PC-9 (cell line): ENCODE results near the gene FBXO22. TPM values are rescaled to one million over a fixed set of nuclear protein-coding genes. Genes with fewer than 3 reads are reported as not detected.

Experiments used
- BruUV-seq: library from RNA; stranded (reverse); fragments of 400-500 nt; replicated peaks from 2 replicates; lab custom pipeline; 2021; lab: Mats Ljungman, UMichigan
- CTCF ChIA-PET: fragments of 300-600 bp; sonication (Branson Sonifier 250); formaldehyde crosslinking; loops from one replicate; lab custom pipeline; 2022; ENCODE audit warnings: antibody characterized with exemption; lab: Charles Lee
- POLR2A ChIA-PET: fragments of 300-600 bp; sonication (Branson Sonifier 250); formaldehyde crosslinking; loops from one replicate; lab custom pipeline; 2022; ENCODE audit warnings: antibody characterized with exemption; ENCODE audit not compliant: unreplicated experiment; lab: Charles Lee
- DNase-seq, 2 experiments: peaks; one replicate each; pipeline versions ENCODE4 v3.0.0 to v3.0.0-alpha.2; 2015 to 2022; ENCODE audit warnings: mixed read lengths in 1 of 2
- H2AFZ ChIP-seq: fragments of 200-600 bp; sonication (generic); 2 replicates; pipeline ENCODE4 v1.8.1; 2017; ENCODE audit warnings: antibody characterized with exemption
- H3F3A ChIP-seq: fragments of 200-600 bp; sonication (generic); 2 replicates; pipeline ENCODE4 v1.8.1; 2017; ENCODE audit warnings: antibody characterized with exemption, mild to moderate bottlenecking, low read depth; ENCODE audit not compliant: insufficient read depth
- H3K27ac ChIP-seq: fragments of 200-600 bp; sonication (generic); 2 replicates; pipeline ENCODE4 v1.6.1; 2016; ENCODE audit warnings: mixed run types
- H3K27me3 ChIP-seq: fragments of 200-600 bp; sonication (generic); 2 replicates; pipeline ENCODE4 v1.6.1; 2016; ENCODE audit warnings: low read depth, mixed run types; ENCODE audit not compliant: insufficient read depth
- H3K36me3 ChIP-seq: fragments of 200-600 bp; sonication (generic); 2 replicates; pipeline ENCODE4 v1.6.1; 2016; ENCODE audit warnings: low read depth, mixed run types
- H3K4me1 ChIP-seq: fragments of 200-600 bp; sonication (generic); replicated peaks from 2 replicates; pipeline ENCODE4 v1.6.1; 2016; ENCODE audit warnings: mixed run types; ENCODE audit not compliant: insufficient read depth
- H3K4me2 ChIP-seq: fragments of 200-600 bp; sonication (generic); 2 replicates; pipeline ENCODE4 v1.6.1; 2017; ENCODE audit warnings: mixed run types
- H3K4me3 ChIP-seq: fragments of 200-600 bp; sonication (generic); 2 replicates; pipeline ENCODE4 v1.6.1; 2016; ENCODE audit warnings: mixed run types
- H3K79me2 ChIP-seq: fragments of 200-600 bp; sonication (generic); 2 replicates; pipeline ENCODE4 v1.6.1; 2017; ENCODE audit warnings: low read depth, mixed run types
- H3K9me2 ChIP-seq: fragments of 200-600 bp; sonication (generic); 2 replicates; pipeline ENCODE4 v1.8.1; 2017; ENCODE audit warnings: mild to moderate bottlenecking; ENCODE audit not compliant: insufficient read depth
- H3K9me3 ChIP-seq: fragments of 200-600 bp; sonication (generic); 2 replicates; pipeline ENCODE4 v1.8.1; 2016; ENCODE audit warnings: low read depth; ENCODE audit not compliant: insufficient read depth
- H4K20me1 ChIP-seq: fragments of 200-600 bp; sonication (generic); 2 replicates; pipeline ENCODE4 v1.8.1; 2017; ENCODE audit not compliant: insufficient read depth
- EZH2 ChIP-seq: fragments of 200-600 bp; sonication (generic); IDR thresholded peaks from 2 replicates; pipeline ENCODE4 v1.8.0; 2017; ENCODE audit warnings: antibody characterized with exemption, low read depth
- intact Hi-C: fragments of 100-400 bp; cut with micrococcal nuclease; formaldehyde crosslinking; loops from one replicate; pipeline ENCODE4 v1.10.0; 2022; ENCODE audit not compliant: unreplicated experiment
- total RNA-seq: library from RNA; stranded (reverse); gene quantifications from 2 replicates; pipeline ENCODE4 v1.2.3, GENCODE V29; 2021
- TF ChIP-seq, protein P1 (sequence below): fragments of 200-600 bp; sonication (generic); conservative IDR thresholded peaks from 2 replicates; pipeline ENCODE4 v1.6.1; 2017; ENCODE audit warnings: mixed run types, antibody characterized with exemption, mild to moderate bottlenecking, moderate library complexity

Gene FBXO22
- total RNA-seq, 1 experiment from 2014 or later, result 37.5 TPM

DNA sequence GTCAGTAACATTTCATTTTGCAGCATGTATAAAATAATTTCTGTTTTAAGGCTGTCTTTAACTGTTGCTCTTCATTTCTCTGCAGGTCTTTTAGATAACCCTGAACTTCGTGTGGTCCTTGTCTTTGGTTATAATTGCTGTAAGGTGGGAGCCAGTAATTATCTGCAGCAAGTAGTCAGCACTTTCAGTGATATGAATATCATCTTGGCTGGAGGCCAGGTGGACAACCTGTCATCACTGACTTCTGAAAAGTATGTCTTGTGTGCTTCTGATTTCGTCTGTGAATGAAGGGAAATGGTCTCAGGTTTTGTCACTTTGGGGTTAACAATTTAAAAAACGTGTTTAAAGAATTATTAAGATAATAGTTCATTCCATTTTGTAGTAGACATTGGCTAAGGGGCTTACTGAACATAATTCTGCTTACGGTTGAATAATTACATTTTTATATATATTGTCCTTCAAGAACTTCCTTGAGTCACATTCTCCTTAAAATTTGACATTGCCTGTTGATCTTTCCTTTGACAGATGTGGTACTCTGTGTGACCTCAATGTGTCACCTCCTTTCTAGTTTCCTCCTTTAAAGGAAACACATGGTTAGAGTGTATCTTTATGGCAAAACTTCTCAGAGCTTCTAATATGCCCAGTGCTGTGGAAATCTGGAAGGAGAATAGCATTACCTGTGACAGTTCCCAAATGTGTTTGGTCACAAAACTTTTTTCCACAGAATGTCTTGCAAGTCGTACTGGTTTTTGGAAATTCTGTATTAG lies 26.3 kb downstream of the FBXO22 start:
- no peaks in the 10 kb centered on the region for H3F3A ChIP-seq
- CTCF ChIA-PET, result interaction anchor here (0.5 to 1.1 kb wide), 3 partner anchors 129 to 1634 kb away, joined by 5 to 6 read pairs (median 6); no protein-coding TSS in a partner anchor
- no peak for DNase-seq
- no peak overlapping the region for H3K4me3 ChIP-seq
- H4K20me1 ChIP-seq, result peaks cover 3% of the 10 kb centered on the region; the same call in 1 of the 2 replicates
- H3K27me3 ChIP-seq, result no peaks in the 10 kb centered on the region
- intact Hi-C loops, result loop anchor here (5.0 kb wide), 1 partner anchor 207 kb away; no protein-coding TSS in a partner anchor
- no peaks in the 10 kb centered on the region for H3K4me1 ChIP-seq
- POLR2A ChIA-PET, result no interaction called here
- no peak overlapping the region for H3K4me2 ChIP-seq
- no peaks in the 10 kb centered on the region for H3K9me2 ChIP-seq
- peaks cover 37% of the 10 kb centered on the region for H3K36me3 ChIP-seq
- H3K79me2 ChIP-seq, result no peaks in the 10 kb centered on the region
- BruUV-seq, result no TSS peak
- TF ChIP-seq, protein P1, sequence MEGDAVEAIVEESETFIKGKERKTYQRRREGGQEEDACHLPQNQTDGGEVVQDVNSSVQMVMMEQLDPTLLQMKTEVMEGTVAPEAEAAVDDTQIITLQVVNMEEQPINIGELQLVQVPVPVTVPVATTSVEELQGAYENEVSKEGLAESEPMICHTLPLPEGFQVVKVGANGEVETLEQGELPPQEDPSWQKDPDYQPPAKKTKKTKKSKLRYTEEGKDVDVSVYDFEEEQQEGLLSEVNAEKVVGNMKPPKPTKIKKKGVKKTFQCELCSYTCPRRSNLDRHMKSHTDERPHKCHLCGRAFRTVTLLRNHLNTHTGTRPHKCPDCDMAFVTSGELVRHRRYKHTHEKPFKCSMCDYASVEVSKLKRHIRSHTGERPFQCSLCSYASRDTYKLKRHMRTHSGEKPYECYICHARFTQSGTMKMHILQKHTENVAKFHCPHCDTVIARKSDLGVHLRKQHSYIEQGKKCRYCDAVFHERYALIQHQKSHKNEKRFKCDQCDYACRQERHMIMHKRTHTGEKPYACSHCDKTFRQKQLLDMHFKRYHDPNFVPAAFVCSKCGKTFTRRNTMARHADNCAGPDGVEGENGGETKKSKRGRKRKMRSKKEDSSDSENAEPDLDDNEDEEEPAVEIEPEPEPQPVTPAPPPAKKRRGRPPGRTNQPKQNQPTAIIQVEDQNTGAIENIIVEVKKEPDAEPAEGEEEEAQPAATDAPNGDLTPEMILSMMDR, result no peak
- TF ChIP-seq EZH2, result no peak
- H3K9me3 ChIP-seq, result no peaks in the 10 kb centered on the region
- H3K27ac ChIP-seq, result no peak overlapping the region
- no peak overlapping the region for H2AFZ ChIP-seq

DNA sequence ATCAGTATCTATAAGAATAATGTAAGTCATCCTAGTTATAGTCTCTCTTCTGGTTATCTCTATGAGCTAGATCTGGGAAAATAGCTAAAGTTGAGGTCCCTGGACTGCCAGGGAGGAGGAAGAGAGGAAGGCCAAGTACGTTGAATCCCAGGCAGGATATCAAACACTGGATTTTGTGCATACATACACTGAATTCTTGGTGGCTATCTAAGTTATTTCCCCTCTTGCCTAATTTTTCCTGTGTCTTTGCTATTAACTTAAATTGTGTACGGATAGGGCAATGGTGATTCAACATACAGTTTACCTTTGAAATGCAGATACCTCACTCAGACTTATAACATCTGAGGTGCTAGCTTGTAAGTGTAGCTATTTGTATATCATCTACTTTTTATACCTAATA lies 27.2 kb downstream of the FBXO22 start:
- POLR2A ChIA-PET, result no interaction called here
- intact Hi-C loops, result no loop called here
- H3K36me3 ChIP-seq, result peaks cover 39% of the 10 kb centered on the region
- no peaks in the 10 kb centered on the region for H3K9me3 ChIP-seq
- CTCF ChIA-PET, result no interaction called here
- no peak for DNase-seq
- H3K27ac ChIP-seq, result no peak overlapping the region
- no peaks in the 10 kb centered on the region for H3K27me3 ChIP-seq
- peaks cover 3% of the 10 kb centered on the region; the same call in 1 of the 2 replicates for H4K20me1 ChIP-seq
- BruUV-seq, result no TSS peak
- no peak overlapping the region for H2AFZ ChIP-seq
- no peak overlapping the region for H3K4me3 ChIP-seq
- no peaks in the 10 kb centered on the region for H3K79me2 ChIP-seq
- H3F3A ChIP-seq, result no peaks in the 10 kb centered on the region
- H3K4me1 ChIP-seq, result no peaks in the 10 kb centered on the region
- H3K4me2 ChIP-seq, result no peak overlapping the region
- H3K9me2 ChIP-seq, result no peaks in the 10 kb centered on the region
- TF ChIP-seq EZH2, result no peak
- TF ChIP-seq, protein P1, result no peak

DNA sequence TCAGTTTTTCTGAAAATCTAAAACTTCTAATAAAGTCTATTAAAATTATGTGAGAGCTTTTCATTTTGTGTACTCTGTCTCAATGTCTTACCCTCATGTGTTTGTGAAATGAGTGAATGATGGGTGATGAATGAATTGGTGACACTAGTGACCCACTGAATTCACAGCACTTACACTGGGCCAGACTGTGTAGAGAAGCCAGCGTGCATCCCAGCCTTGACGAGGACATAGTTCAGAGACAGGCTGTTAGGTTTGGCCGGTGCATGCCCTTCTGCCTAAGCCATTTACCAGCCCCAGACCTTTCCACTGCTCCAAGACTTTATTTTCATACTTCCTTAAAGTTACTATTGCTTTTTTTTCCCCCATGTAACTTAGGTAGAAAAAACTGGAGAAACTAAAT lies 38.8 kb downstream of the FBXO22 start:
- Histone ChIP-seq H4K20me1 (no peaks in the 10 kb centered on the region), H3K4me2 (no peak overlapping the region), H3K4me1 (no peaks in the 10 kb centered on the region), H3K27me3 (no peaks in the 10 kb centered on the region), H3F3A (no peaks in the 10 kb centered on the region; the same call in 1 of the 2 replicates), H3K36me3 (no peaks in the 10 kb centered on the region), H2AFZ (no peak overlapping the region), H3K27ac (no peak overlapping the region), H3K9me3 (no peaks in the 10 kb centered on the region), H3K9me2 (no peaks in the 10 kb centered on the region), H3K79me2 (no peaks in the 10 kb centered on the region), H3K4me3 (no peak overlapping the region)
- no peak for DNase-seq
- no peak for TF ChIP-seq EZH2
- TF ChIP-seq, protein P1, result no peak
- POLR2A ChIA-PET, result no interaction called here
- no TSS peak for BruUV-seq
- CTCF ChIA-PET, result no interaction called here
- intact Hi-C loops, result no loop called here
